Body of pancreas (tissue), 4 donors: ENCODE measurements around the gene TRIAP1.

Source experiments
- CTCF ChIP-seq, 7 experiments: fragments of 450-650 bp in 4 of 7; fragments of 200-600 bp in 3 of 7; sonication (generic) in 3 of 7; IDR thresholded peaks; one replicate each; pipeline ENCODE4 v1.5.1; 2016 to 2019; ENCODE audit warnings: antibody characterized with exemption in 7 of 7
- POLR2A ChIP-seq, 3 donors: fragments of 450-650 bp; IDR thresholded peaks; one replicate each; pipeline ENCODE4 v1.6.1; 2016; ENCODE audit warnings: antibody characterized with exemption in 3 of 3, mild to moderate bottlenecking in 2 of 3

GRCh38 chr12:120466560-120467315, 20.6 kb upstream of the TRIAP1 start:
- peak; percentile 33 to 75 (median 68) for TF ChIP-seq CTCF (IDR thresholded peaks at IDR 0.05)
- TF ChIP-seq POLR2A (IDR thresholded peaks at IDR 0.05), result no peak
